ENCODE results near the gene TTLL7. TPM values are rescaled to one million over a fixed set of nuclear protein-coding genes. Genes with fewer than 3 reads are reported as not detected.

TTLL7 gene
- total RNA-seq, 2 experiments from 2014 or later: not detected

- no peaks in the 10 kb centered on the region for H3K36me3 ChIP-seq (ENCODE audit: insufficient read depth, low read length)
- Mint-ChIP-seq H3K4me3 (no peak overlapping the region), H3K27me3 (no peaks in the 10 kb centered on the region), H3K9me3 (no peaks in the 10 kb centered on the region), H3K36me3 (ENCODE audit: low read depth) (peaks cover 4% of the 10 kb centered on the region), H3K4me1 (ENCODE audit: low read depth) (no peaks in the 10 kb centered on the region), H3K27ac (no peak overlapping the region)
- POLR2A ChIA-PET: no interaction called here
- CTCF ChIA-PET: no interaction called here
- no peak for TF ChIP-seq CTCF (IDR thresholded peaks at IDR 0.05)
- no peaks in the 10 kb centered on the region for H3K4me1 ChIP-seq (ENCODE audit: insufficient read depth, low read length)
- DNase-seq: no peak
- no peak for ATAC-seq (ENCODE audit: poor library complexity)
- intact Hi-C loops (cut with DNase I, micrococcal nuclease): no loop called here
- H3K9me3 ChIP-seq (ENCODE audit: control insufficient read depth in 1 of 2, insufficient read depth in 1 of 2, low read length in 2 of 2): no peaks in the 10 kb centered on the region
- no peak overlapping the region for H3K4me3 ChIP-seq (ENCODE audit: low read length)
- no peaks in the 10 kb centered on the region for H3K27me3 ChIP-seq (ENCODE audit: control insufficient read depth in 1 of 2, insufficient read depth in 2 of 2, low read length in 2 of 2)
- H3K27ac ChIP-seq (ENCODE audit: low read depth in 1 of 2, low read length in 2 of 2): no peak overlapping the region
These were observed 153.4 kb downstream of the TTLL7 start for GRCh38 chr1:83845437-83846071.

GRCh38 chr1:83844546-83844945 is 154.4 kb downstream of the TTLL7 start:
- Histone ChIP-seq H3K27me3 (ENCODE audit: control insufficient read depth in 1 of 2, insufficient read depth in 2 of 2, low read length in 2 of 2) (no peaks in the 10 kb centered on the region), H3K4me3 (ENCODE audit: low read length) (no peak overlapping the region), H3K9me3 (ENCODE audit: control insufficient read depth in 1 of 2, insufficient read depth in 1 of 2, low read length in 2 of 2) (no peaks in the 10 kb centered on the region), H3K4me1 (ENCODE audit: insufficient read depth, low read length) (no peaks in the 10 kb centered on the region), H3K27ac (ENCODE audit: low read depth in 1 of 2, low read length in 2 of 2) (no peak overlapping the region), H3K36me3 (ENCODE audit: insufficient read depth, low read length) (no peaks in the 10 kb centered on the region)
- Mint-ChIP-seq H3K4me3 (no peak overlapping the region), H3K4me1 (ENCODE audit: low read depth) (no peaks in the 10 kb centered on the region), H3K27ac (no peak overlapping the region), H3K27me3 (no peaks in the 10 kb centered on the region), H3K36me3 (ENCODE audit: low read depth) (peaks cover 4% of the 10 kb centered on the region), H3K9me3 (no peaks in the 10 kb centered on the region)
- intact Hi-C loops (cut with DNase I, micrococcal nuclease): no loop called here
- POLR2A ChIA-PET: no interaction called here
- DNase-seq: no peak
- TF ChIP-seq CTCF (IDR thresholded peaks at IDR 0.05): no peak
- CTCF ChIA-PET: no interaction called here
- ATAC-seq (ENCODE audit: poor library complexity): no peak

GRCh38 chr1:83839566-83840173 is 159.3 kb downstream of the TTLL7 start:
- intact Hi-C loops (cut with DNase I, micrococcal nuclease): no loop called here
- no peaks in the 10 kb centered on the region for H3K9me3 Mint-ChIP-seq

More at GRCh38 chr1:83839566-83840173, 159.3 kb downstream of the TTLL7 start:
- Mint-ChIP-seq H3K27ac (no peak overlapping the region), H3K27me3 (no peaks in the 10 kb centered on the region), H3K36me3 (ENCODE audit: low read depth) (peaks cover 4% of the 10 kb centered on the region), H3K4me3 (no peak overlapping the region), H3K4me1 (ENCODE audit: low read depth) (no peaks in the 10 kb centered on the region)
- CTCF ChIA-PET: no interaction called here
- ATAC-seq (ENCODE audit: poor library complexity) (no peak), DNase-seq (no peak)
- POLR2A ChIA-PET: no interaction called here
- H3K4me3 ChIP-seq (ENCODE audit: low read length): no peak overlapping the region
- TF ChIP-seq CTCF (IDR thresholded peaks at IDR 0.05): no peak
- no peaks in the 10 kb centered on the region for H3K27me3 ChIP-seq (ENCODE audit: control insufficient read depth in 1 of 2, insufficient read depth in 2 of 2, low read length in 2 of 2)
- no peaks in the 10 kb centered on the region for H3K9me3 ChIP-seq (ENCODE audit: control insufficient read depth in 1 of 2, insufficient read depth in 1 of 2, low read length in 2 of 2)
- H3K4me1 ChIP-seq (ENCODE audit: insufficient read depth, low read length): no peaks in the 10 kb centered on the region
- no peak overlapping the region for H3K27ac ChIP-seq (ENCODE audit: low read depth in 1 of 2, low read length in 2 of 2)
- no peaks in the 10 kb centered on the region for H3K36me3 ChIP-seq (ENCODE audit: insufficient read depth, low read length)

All from CD4-positive, alpha-beta T cell (primary cell).